Heart right ventricle (tissue), 16 donors: Measurements from ENCODE around the gene DCDC2B. TPM values are rescaled to one million over a fixed set of nuclear protein-coding genes. Genes with fewer than 3 reads are reported as not detected.
A peak's percentile ranks its signal among the peaks of the same experiment; 100 is the strongest.

Experiments
- ATAC-seq, 8 donors: fragments of 200-7000 bp; cut with Tn5 transposase; one replicate each; pipeline ENCODE4 v1.9.1; 2020; ENCODE audit warnings: mild to moderate bottlenecking in 8 of 8, moderate library complexity in 8 of 8, moderate number of reproducible peaks in 1 of 8
- DNase-seq, 2 donors: peaks; one replicate each; pipeline ENCODE4 v3.0.0-alpha.2; 2020
- H3K27ac ChIP-seq, 10 donors: fragments of 200-600 bp; sonication (generic) in 2 of 10; one replicate each; pipeline versions ENCODE4 v1.5.0 to v1.8.0; 2020 to 2022; ENCODE audit warnings: mild to moderate bottlenecking in 3 of 10
- H3K27me3 ChIP-seq, 7 donors: fragments of 200-600 bp; one replicate each; pipeline ENCODE4 v1.8.0; 2021 to 2022; ENCODE audit warnings: mild to moderate bottlenecking in 2 of 7
- H3K36me3 ChIP-seq, 9 donors: fragments of 200-600 bp; sonication (generic) in 1 of 9; one replicate each; pipeline versions ENCODE4 v1.5.0 to v1.8.0; 2020 to 2022; ENCODE audit warnings: mild to moderate bottlenecking in 2 of 9
- H3K4me1 ChIP-seq, 9 donors: fragments of 200-600 bp; sonication (generic) in 1 of 9; one replicate each; pipeline versions ENCODE4 v1.5.0 to v1.8.0; 2020 to 2022; ENCODE audit warnings: mild to moderate bottlenecking in 4 of 9
- H3K4me3 ChIP-seq, 10 donors: fragments of 200-600 bp; sonication (generic) in 2 of 10; one replicate each; pipeline versions ENCODE4 v1.5.0 to v1.8.0; 2020 to 2022; ENCODE audit warnings: mild to moderate bottlenecking in 7 of 10, moderate library complexity in 2 of 10
- H3K9me3 ChIP-seq, 11 donors: fragments of 200-600 bp in 10 of 11; sonication (generic) in 2 of 11; one replicate each; pipeline versions ENCODE4 v1.5.0 to v1.8.0; 2013 to 2022; ENCODE audit warnings: mild to moderate bottlenecking in 2 of 11, control low read depth in 1 of 11, moderate library complexity in 1 of 11
- CTCF ChIP-seq, 9 donors: fragments of 200-600 bp; sonication (generic) in 2 of 9; IDR thresholded peaks; one replicate each; pipeline versions ENCODE4 v1.5.0 to v1.8.0; 2021 to 2022; ENCODE audit warnings: antibody characterized with exemption in 9 of 9, mild to moderate bottlenecking in 5 of 9, moderate library complexity in 1 of 9
- WGBS, 2 donors: extraction: QIAGEN DNeasy Blood & Tissue Kit; methylation state at CpG; one replicate each; pipeline ENCODE4 v1.1.7; 2013; ENCODE audit warnings: inconsistent platforms in 1 of 2; 5-methylcytosine and 5-hydroxymethylcytosine counted together
- intact Hi-C, 10 donors: fragments of 100-400 bp; cut with DNase I; formaldehyde crosslinking; loops; one replicate each; pipeline versions ENCODE4 v1.11.1 to v1.14.2; 2022
- polyA plus RNA-seq, 2 donors: library from polyadenylated mRNA; stranded (reverse); fragments of 200-250 nt; gene quantifications; one replicate each; pipeline ENCODE4 v1.2.3, GENCODE V29; 2013
- total RNA-seq, 10 donors: library from RNA; stranded (reverse); fragmentation: NEBNext Ultra II Directional in 3 of 10; extraction: Animal tissue kit (Norgen Biotek cat#: 25700) in 3 of 10; gene quantifications; one replicate each; pipeline versions ENCODE4 v1.2.1 to v1.2.4, GENCODE V29; 2021 to 2023
- donor health status: Arrhythmogenic right ventricular cardiomyopathy.
- donor health status: ischemic (EF 13 %, LVEDD 7.1; RV severe dilation, severe dysfunction).
- donor health status: healthy with polysubstance abuse.
- donor health status: DM: no; HTN: yes; CAD: no.
- donor health status: DM: no; HTN: no; CAD: no.
- donor health status: ischemic (EF 25% LVEDD 6.9; RV normal size, moderate dysfunction).
- donor health status: ischemic (EF 25% LVEDD 5.7; RV mildly dilated, moderate dysfunction).
- donor health status: healthy.
- donor health status: DM: yes; HTN: yes; CAD: no.
- donor health status: Ischemic cardiomyopathy.
- donor health status: ischemic (EF 35%, LVEDD 5.7; RV mildly dilated, moderate dysfunction).
- donor health status: nonischemic (EF 11% LVEDD 7.7; RV severe dilation, severe dysfunction).
- donor health status: DM: yes; HTN: yes; CAD: no.
- donor health status: PGD.
- donor health status: ischemic (EF 29% LVEDD 5.4; RV normal size, mild dysfunction).
- donor health status: nonischemic (EF 23%, LVEDD 6.1; RV moderate dilation, normal function).

DCDC2B gene
- total and polyA plus RNA-seq, 12 donors, result not detected

GRCh38 chr1:32249831-32250525 is 41.1 kb downstream of the DCDC2B start:
- Histone ChIP-seq H3K27me3 (no peaks in the 10 kb centered on the region), H3K9me3 (no peaks in the 10 kb centered on the region), H3K36me3 (no peaks in the 10 kb centered on the region), H3K27ac (peak overlapping the region; percentile 66 to 94 (median 92)), H3K4me3 (peak overlapping the region in 4 of 10 donors; percentile 2 to 54 (median 12)), H3K4me1 (peaks cover 8 to 83% (median 73%) of the 10 kb centered on the region in 9 donors)
- WGBS, 2 donors, result 59 to 66% methylated on average over 9 of the region's 9 CpGs
- DNase-seq (peak; percentile 35 to 87), ATAC-seq (peak; percentile 49 to 81 (median 72))
- TF ChIP-seq CTCF (IDR thresholded peaks at IDR 0.05), result no peak
- intact Hi-C loops, result loop anchor here in 3 of 10 donors (2.0 to 10.0 kb wide), 3 partner anchors 41 to 45 kb away; partner anchors contain the start of gene HDAC1 (in 2 of the 3)

- DNase-seq (peak in 1 of 2 donors; percentile 20), ATAC-seq (no peak)
- intact Hi-C loops, result no loop called here
- H3K9me3 ChIP-seq, result no peaks in the 10 kb centered on the region
- no peaks in the 10 kb centered on the region for H3K27me3 ChIP-seq
- WGBS, 2 donors, result 70 to 72% methylated on average over 25 of the region's 25 CpGs
- TF ChIP-seq CTCF (IDR thresholded peaks at IDR 0.05), result no peak
- no peaks in the 10 kb centered on the region for H3K36me3 ChIP-seq
- H3K27ac ChIP-seq, result peak within 1 kb of the TSS; percentile 51 to 94 (median 89)
- peak within 1 kb of the TSS in 1 of 10 donors; percentile 54 for H3K4me3 ChIP-seq
- peaks cover 8 to 74% (median 66%) of the 10 kb centered on the region in 9 donors for H3K4me1 ChIP-seq
Measured at GRCh38 chr1:32250893-32251716, 42.2 kb downstream of the DCDC2B start, which contains the start of gene LCK. TSS of gene LCK (plus strand) at chr1:32251265. CDS start at chr1:32274330, 23,065 bp downstream.

DNA sequence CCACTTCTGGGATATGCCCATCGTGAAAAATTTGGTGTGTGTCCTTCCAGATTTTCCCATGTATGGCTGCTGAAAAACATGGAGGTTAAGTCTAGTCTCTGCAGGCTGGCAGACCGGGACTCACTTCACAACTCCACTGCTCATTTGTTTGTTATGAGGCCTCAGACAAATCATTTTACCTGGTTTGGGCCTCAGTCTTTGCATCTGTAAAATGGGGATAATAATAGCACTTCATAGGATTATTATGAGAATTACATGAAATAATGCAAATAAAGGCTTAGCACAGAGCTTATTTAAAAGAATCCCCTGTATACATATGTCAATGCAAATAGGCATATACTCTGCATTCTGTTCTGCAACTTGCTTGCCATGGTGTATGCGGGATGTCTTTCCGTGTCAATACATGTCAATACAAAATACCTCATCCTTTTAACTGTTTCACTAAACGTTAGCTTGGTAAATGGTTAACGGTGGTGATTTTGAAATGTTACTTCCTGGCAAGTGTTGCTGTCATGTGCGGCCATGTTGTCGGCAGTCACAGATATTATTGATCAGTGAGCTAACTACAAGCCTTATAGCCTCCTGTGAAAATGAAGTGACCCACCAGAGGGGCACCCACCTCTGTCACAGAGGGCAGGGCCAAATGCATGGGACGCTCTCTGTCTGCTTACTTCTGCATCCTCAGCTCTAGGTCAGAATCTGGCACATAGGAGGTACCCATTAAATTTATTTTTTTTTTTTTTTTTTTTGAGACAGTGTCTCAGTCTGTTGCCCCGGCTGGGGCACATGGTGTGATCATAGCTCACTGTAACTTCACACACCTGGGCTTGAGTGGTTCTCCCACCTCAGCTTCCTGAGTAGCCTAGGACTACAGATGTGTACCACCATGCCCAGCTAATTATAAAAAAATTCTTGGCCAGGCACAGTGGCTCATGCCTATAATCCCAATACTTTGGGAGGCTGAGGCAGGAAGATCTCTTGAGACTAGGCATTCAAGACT is 46.5 kb downstream of the DCDC2B start:
- no peak for TF ChIP-seq CTCF (IDR thresholded peaks at IDR 0.05)
- ATAC-seq (no peak), DNase-seq (no peak)
- 92 to 93% methylated on average over 10 of the region's 10 CpGs for WGBS, 2 donors
- peaks cover 0 to 6% (median 0%) of the 10 kb centered on the region in 7 donors for H3K27me3 ChIP-seq
- H3K4me1 ChIP-seq, result peaks cover 4 to 31% (median 26%) of the 10 kb centered on the region in 9 donors
- intact Hi-C loops, result no loop called here
- peak overlapping the region in 1 of 10 donors; percentile 92 for H3K27ac ChIP-seq
- no peaks in the 10 kb centered on the region for H3K36me3 ChIP-seq
- H3K9me3 ChIP-seq, result no peaks in the 10 kb centered on the region
- H3K4me3 ChIP-seq, result peak overlapping the region in 1 of 10 donors; percentile 54
